ENCODE results near the gene PAQR7. TPM values are rescaled to one million over a fixed set of nuclear protein-coding genes. Genes with fewer than 3 reads are reported as not detected.

PAQR7 gene
- polyA plus RNA-seq, 1 donor from 2014 or later: 4.1 TPM

DNA sequence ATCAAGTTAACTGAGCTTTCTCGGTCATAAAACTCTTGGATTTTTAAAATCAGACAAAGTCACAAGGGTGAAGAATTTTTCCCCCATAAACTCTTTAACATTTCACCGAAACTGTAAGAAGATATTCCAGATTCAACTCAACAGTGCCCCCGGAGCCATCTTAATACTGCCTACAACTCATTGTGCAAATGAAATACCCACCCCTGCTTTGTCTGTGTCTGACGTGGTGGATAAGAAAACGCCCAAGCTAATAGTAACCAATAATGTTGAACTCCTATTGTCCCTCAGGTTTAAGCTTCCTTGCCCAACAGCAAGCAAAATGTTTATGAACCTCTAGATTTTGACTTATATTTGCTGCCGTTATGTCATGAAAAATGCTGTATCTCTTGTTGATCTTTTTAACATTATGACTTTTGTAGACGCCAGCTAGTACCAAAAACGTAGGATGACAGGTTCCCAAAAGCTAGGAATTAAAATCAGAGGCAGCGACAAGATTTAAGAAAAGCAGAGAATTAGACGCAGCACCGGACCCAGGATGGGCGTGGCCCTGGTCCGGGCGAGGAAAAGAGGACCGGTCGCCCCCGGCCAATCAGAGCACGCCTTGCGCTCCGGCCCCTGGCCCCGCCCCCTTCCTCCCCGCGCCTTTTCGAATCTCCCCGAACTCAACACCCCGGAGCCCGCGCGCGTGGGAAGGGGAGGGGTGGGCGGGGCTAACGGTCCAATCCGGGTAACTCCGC lies 29.6 kb upstream of the PAQR7 start:
- Histone ChIP-seq H3K9ac (ENCODE audit: low read length) (peak overlapping the region; percentile 99), H2AFZ (ENCODE audit: low read depth, low read length) (no peak overlapping the region), H3F3A (ENCODE audit: insufficient read depth, low read length, poor library complexity, severe bottlenecking) (no peaks in the 10 kb centered on the region), H3K36me3 (ENCODE audit: insufficient read depth, low read length) (peaks cover 9% of the 10 kb centered on the region), H3K9me2 (ENCODE audit: insufficient read depth, low read length) (no peaks in the 10 kb centered on the region), H3K4me2 (ENCODE audit: low read length) (peak overlapping the region; percentile 95), H3K9me3 (ENCODE audit: low read length) (no peaks in the 10 kb centered on the region), H4K20me1 (ENCODE audit: insufficient read depth) (peaks cover 30% of the 10 kb centered on the region), H3K27ac (ENCODE audit: low read length) (peak overlapping the region; percentile 94), H3K27me3 (ENCODE audit: insufficient read depth, low read depth, low read length) (no peaks in the 10 kb centered on the region), H3K4me3 (ENCODE audit: low read length) (peak overlapping the region; percentile 90), H3K79me2 (replicated peaks; ENCODE audit: insufficient read depth, low read length) (peaks cover 56% of the 10 kb centered on the region)
- peak; percentile 58 for TF ChIP-seq SMC3 (conservative IDR thresholded peaks at IDR 0.05; ENCODE audit: poor library complexity)
- TF ChIP-seq EZH2 (IDR thresholded peaks at IDR 0.05; ENCODE audit: borderline replicate concordance, insufficient read depth, low read length, poor library complexity, severe bottlenecking): no peak
- TF ChIP-seq TAF1 (IDR thresholded peaks at IDR 0.05; ENCODE audit: low read depth): no peak
- TF ChIP-seq, protein P1, sequence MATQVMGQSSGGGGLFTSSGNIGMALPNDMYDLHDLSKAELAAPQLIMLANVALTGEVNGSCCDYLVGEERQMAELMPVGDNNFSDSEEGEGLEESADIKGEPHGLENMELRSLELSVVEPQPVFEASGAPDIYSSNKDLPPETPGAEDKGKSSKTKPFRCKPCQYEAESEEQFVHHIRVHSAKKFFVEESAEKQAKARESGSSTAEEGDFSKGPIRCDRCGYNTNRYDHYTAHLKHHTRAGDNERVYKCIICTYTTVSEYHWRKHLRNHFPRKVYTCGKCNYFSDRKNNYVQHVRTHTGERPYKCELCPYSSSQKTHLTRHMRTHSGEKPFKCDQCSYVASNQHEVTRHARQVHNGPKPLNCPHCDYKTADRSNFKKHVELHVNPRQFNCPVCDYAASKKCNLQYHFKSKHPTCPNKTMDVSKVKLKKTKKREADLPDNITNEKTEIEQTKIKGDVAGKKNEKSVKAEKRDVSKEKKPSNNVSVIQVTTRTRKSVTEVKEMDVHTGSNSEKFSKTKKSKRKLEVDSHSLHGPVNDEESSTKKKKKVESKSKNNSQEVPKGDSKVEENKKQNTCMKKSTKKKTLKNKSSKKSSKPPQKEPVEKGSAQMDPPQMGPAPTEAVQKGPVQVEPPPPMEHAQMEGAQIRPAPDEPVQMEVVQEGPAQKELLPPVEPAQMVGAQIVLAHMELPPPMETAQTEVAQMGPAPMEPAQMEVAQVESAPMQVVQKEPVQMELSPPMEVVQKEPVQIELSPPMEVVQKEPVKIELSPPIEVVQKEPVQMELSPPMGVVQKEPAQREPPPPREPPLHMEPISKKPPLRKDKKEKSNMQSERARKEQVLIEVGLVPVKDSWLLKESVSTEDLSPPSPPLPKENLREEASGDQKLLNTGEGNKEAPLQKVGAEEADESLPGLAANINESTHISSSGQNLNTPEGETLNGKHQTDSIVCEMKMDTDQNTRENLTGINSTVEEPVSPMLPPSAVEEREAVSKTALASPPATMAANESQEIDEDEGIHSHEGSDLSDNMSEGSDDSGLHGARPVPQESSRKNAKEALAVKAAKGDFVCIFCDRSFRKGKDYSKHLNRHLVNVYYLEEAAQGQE (IDR thresholded peaks at IDR 0.05; ENCODE audit: borderline replicate concordance): peak; percentile 88
- TF ChIP-seq POLR2AphosphoS5 (IDR thresholded peaks at IDR 0.05): peak; percentile 8
- no peak for TF ChIP-seq EP300 (conservative IDR thresholded peaks at IDR 0.05; ENCODE audit: poor library complexity, severe bottlenecking)
- peak; percentile 56 for TF ChIP-seq CTCF (IDR thresholded peaks at IDR 0.05; ENCODE audit: poor library complexity, severe bottlenecking)
- TF ChIP-seq RAD21 (conservative IDR thresholded peaks at IDR 0.05): peak; percentile 51
- peak; percentile 74 for TF ChIP-seq MXI1 (conservative IDR thresholded peaks at IDR 0.05; ENCODE audit: poor library complexity, severe bottlenecking)

DNA sequence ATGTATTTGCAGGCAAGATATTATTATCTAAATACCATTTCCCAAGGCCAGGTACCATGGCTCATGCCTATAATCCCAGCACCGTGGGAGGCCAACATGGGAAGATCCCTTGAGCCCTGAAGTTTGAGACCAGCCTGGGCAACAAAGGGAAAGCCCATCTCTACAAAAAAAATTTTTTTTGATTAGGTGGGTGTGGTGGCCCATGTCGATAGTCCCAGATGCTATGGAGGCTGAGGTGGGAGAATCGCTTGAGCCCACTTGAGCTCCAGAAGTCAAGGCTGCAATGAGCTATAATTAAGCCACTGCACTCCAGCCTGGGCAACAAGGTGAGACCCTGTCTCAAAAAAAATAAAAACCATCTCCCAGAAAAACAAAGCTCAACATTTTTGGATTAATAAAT lies 28.5 kb upstream of the PAQR7 start:
- Histone ChIP-seq H3K27ac (ENCODE audit: low read length) (peak overlapping the region; percentile 94), H3K9ac (ENCODE audit: low read length) (peak overlapping the region; percentile 99), H4K20me1 (ENCODE audit: insufficient read depth) (peaks cover 41% of the 10 kb centered on the region), H3K79me2 (replicated peaks; ENCODE audit: insufficient read depth, low read length) (peaks cover 67% of the 10 kb centered on the region), H3F3A (ENCODE audit: insufficient read depth, low read length, poor library complexity, severe bottlenecking) (no peaks in the 10 kb centered on the region), H3K9me3 (ENCODE audit: low read length) (no peaks in the 10 kb centered on the region), H3K4me3 (ENCODE audit: low read length) (peak overlapping the region; percentile 90), H3K4me2 (ENCODE audit: low read length) (peak overlapping the region; percentile 95), H3K27me3 (ENCODE audit: insufficient read depth, low read depth, low read length) (no peaks in the 10 kb centered on the region), H2AFZ (ENCODE audit: low read depth, low read length) (no peak overlapping the region), H3K9me2 (ENCODE audit: insufficient read depth, low read length) (no peaks in the 10 kb centered on the region), H3K36me3 (ENCODE audit: insufficient read depth, low read length) (peaks cover 14% of the 10 kb centered on the region)
- TF ChIP-seq RAD21 (conservative IDR thresholded peaks at IDR 0.05): no peak
- TF ChIP-seq SMC3 (conservative IDR thresholded peaks at IDR 0.05; ENCODE audit: poor library complexity): no peak
- TF ChIP-seq EP300 (conservative IDR thresholded peaks at IDR 0.05; ENCODE audit: poor library complexity, severe bottlenecking): no peak
- TF ChIP-seq CTCF (IDR thresholded peaks at IDR 0.05; ENCODE audit: poor library complexity, severe bottlenecking): no peak
- no peak for TF ChIP-seq TAF1 (IDR thresholded peaks at IDR 0.05; ENCODE audit: low read depth)
- no peak for TF ChIP-seq POLR2AphosphoS5 (IDR thresholded peaks at IDR 0.05)
- no peak for TF ChIP-seq EZH2 (IDR thresholded peaks at IDR 0.05; ENCODE audit: borderline replicate concordance, insufficient read depth, low read length, poor library complexity, severe bottlenecking)
- TF ChIP-seq MXI1 (conservative IDR thresholded peaks at IDR 0.05; ENCODE audit: poor library complexity, severe bottlenecking): no peak
- TF ChIP-seq, protein P1 (IDR thresholded peaks at IDR 0.05; ENCODE audit: borderline replicate concordance): no peak
